HG02798 (cell line): ENCODE measurements around the gene NTM.

Experiments used
- ATAC-seq: cut with Tn5 transposase; IDR thresholded peaks from one replicate; pipeline ENCODE4 v1.9.1; 2021; ENCODE audit warnings: mild to moderate bottlenecking; ENCODE audit not compliant: unreplicated experiment, poor library complexity

Gene NTM

GRCh38 chr11:131918663-131919062 is 548.2 kb downstream of the NTM start:
- ATAC-seq, result no peak

- ATAC-seq, result no peak
Observed at GRCh38 chr11:131922220-131922619, 551.8 kb downstream of the NTM start.

- no peak for ATAC-seq
Observed at GRCh38 chr11:131923309-131923708, 552.9 kb downstream of the NTM start.

- ATAC-seq, result no peak
Observed at GRCh38 chr11:131924001-131924400, 553.6 kb downstream of the NTM start.

- ATAC-seq, result peak; percentile 51
Observed at GRCh38 chr11:131924457-131925201, 554.2 kb downstream of the NTM start.

GRCh38 chr11:131925829-131926228 is 555.4 kb downstream of the NTM start:
- ATAC-seq, result no peak

- no peak for ATAC-seq
Observed at GRCh38 chr11:131928992-131929391, 558.6 kb downstream of the NTM start.

- no peak for ATAC-seq
Observed at GRCh38 chr11:131932584-131933325, 562.3 kb downstream of the NTM start.

- ATAC-seq, result no peak
Observed at GRCh38 chr11:131934006-131934405, 563.6 kb downstream of the NTM start.

GRCh38 chr11:131938351-131938751 is 567.9 kb downstream of the NTM start:
- ATAC-seq, result no peak

GRCh38 chr11:131940126-131940525 is 569.7 kb downstream of the NTM start:
- ATAC-seq, result no peak

- no peak for ATAC-seq
Observed at GRCh38 chr11:131942878-131943277, 572.5 kb downstream of the NTM start.

- ATAC-seq, result no peak
Observed at GRCh38 chr11:131943295-131943694, 572.9 kb downstream of the NTM start.

- no peak for ATAC-seq
Observed at GRCh38 chr11:131944736-131945135, 574.3 kb downstream of the NTM start.

GRCh38 chr11:131945706-131946105 is 575.3 kb downstream of the NTM start:
- no peak for ATAC-seq

GRCh38 chr11:131947511-131947910 is 577.1 kb downstream of the NTM start:
- ATAC-seq, result no peak

- no peak for ATAC-seq
Observed at GRCh38 chr11:131951121-131951520, 580.7 kb downstream of the NTM start.

- ATAC-seq, result no peak
Observed at GRCh38 chr11:131954146-131954545, 583.7 kb downstream of the NTM start.

- ATAC-seq, result no peak
Observed at GRCh38 chr11:131955904-131956303, 585.5 kb downstream of the NTM start.

GRCh38 chr11:131957201-131957600 is 586.8 kb downstream of the NTM start:
- no peak for ATAC-seq

- ATAC-seq, result no peak
Observed at GRCh38 chr11:131957875-131958274, 587.5 kb downstream of the NTM start.

- ATAC-seq, result no peak
Observed at GRCh38 chr11:131962818-131963217, 592.4 kb downstream of the NTM start.
